ENCODE data around the gene KBTBD8. TPM values are rescaled to one million over a fixed set of nuclear protein-coding genes. Genes with fewer than 3 reads are reported as not detected.

Gene KBTBD8
- total RNA-seq, 4 donors from 2014 or later = 0.54 to 1.2 (median 1.00) TPM

- DNase-seq = no peak
- Histone ChIP-seq H3K27me3 (peaks cover 3% of the 10 kb centered on the region), H3K4me3 (replicated peaks in 1 of 3) (no peak overlapping the region), H3K9me3 (no peaks in the 10 kb centered on the region), H3K27ac (no peak overlapping the region), H3K4me1 (peaks cover 0 to 9% of the 10 kb centered on the region in 2 donors), H3K36me3 (no peaks in the 10 kb centered on the region)
- intact Hi-C loops (cut with DNase I) = no loop called here
- 75 to 83% methylated on average over 1 of the region's 1 CpG for WGBS, 2 donors
- TF ChIP-seq POLR2A (IDR thresholded peaks at IDR 0.05) = no peak
- TF ChIP-seq, protein P1, sequence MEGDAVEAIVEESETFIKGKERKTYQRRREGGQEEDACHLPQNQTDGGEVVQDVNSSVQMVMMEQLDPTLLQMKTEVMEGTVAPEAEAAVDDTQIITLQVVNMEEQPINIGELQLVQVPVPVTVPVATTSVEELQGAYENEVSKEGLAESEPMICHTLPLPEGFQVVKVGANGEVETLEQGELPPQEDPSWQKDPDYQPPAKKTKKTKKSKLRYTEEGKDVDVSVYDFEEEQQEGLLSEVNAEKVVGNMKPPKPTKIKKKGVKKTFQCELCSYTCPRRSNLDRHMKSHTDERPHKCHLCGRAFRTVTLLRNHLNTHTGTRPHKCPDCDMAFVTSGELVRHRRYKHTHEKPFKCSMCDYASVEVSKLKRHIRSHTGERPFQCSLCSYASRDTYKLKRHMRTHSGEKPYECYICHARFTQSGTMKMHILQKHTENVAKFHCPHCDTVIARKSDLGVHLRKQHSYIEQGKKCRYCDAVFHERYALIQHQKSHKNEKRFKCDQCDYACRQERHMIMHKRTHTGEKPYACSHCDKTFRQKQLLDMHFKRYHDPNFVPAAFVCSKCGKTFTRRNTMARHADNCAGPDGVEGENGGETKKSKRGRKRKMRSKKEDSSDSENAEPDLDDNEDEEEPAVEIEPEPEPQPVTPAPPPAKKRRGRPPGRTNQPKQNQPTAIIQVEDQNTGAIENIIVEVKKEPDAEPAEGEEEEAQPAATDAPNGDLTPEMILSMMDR (IDR thresholded peaks at IDR 0.05) = no peak
Measured at GRCh38 chr3:66994588-66994987, 3.5 kb upstream of the KBTBD8 start.

DNA sequence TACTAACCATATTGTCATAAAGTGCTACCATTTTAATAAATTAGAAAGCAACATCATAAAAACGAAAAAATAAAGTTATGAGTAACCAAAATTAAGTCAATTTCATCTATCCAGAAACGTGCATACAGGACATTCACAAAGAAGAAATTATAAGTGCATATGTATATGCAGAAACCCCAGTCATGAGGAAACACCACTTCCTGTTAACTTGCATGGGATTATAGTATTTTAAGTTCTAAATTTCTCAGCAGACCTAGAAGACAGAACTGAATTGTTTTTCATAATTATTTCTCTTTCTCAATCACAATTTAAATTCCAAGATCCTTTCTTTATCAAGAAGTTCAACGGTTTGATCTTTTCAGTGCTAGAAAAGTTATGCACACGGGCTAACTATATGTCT lies 1.4 kb upstream of the KBTBD8 start:
- intact Hi-C loops (cut with DNase I) = no loop called here
- Histone ChIP-seq H3K9me3 (no peaks in the 10 kb centered on the region), H3K27ac (no peak overlapping the region), H3K4me3 (replicated peaks in 1 of 3) (no peak overlapping the region), H3K4me1 (peaks cover 0 to 9% of the 10 kb centered on the region in 2 donors), H3K27me3 (peaks cover 3% of the 10 kb centered on the region), H3K36me3 (no peaks in the 10 kb centered on the region)
- 58 to 61% methylated on average over 4 of the region's 4 CpGs for WGBS, 2 donors
- no peak for TF ChIP-seq POLR2A (IDR thresholded peaks at IDR 0.05)
- TF ChIP-seq, protein P1 (IDR thresholded peaks at IDR 0.05) = no peak
- DNase-seq = no peak

DNA sequence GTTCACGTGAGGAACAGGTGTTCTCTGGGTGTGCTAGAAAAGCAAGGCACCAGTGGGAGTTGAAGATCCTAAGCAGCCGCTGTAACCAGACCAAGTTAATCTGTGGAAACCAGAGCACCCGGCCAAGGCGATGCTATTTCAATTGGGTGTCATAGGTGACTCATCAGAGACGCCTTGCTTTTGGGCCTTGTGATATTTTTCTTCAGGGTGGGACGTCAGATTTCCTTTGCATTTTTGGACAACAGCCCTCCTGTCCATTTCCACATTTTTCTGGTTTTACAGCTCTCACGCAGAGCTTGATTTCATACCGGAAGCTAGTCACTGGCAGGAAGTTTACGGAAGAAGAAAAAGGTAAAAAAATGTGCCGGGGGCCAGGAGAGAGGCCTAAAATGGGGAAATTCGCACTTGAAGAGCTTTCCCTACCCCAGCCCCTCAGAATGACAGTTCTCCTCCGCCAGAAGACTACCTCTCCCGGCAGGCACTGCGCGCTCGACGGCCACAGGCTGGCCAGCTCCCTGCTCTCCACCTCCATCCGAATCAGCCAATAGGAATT lies 471 bp upstream of the KBTBD8 start:
- Histone ChIP-seq H3K27ac (no peak overlapping the region), H3K4me3 (replicated peaks in 1 of 3) (peak overlapping the region in 1 of 3 donors; percentile 84), H3K4me1 (peaks cover 0 to 9% of the 10 kb centered on the region in 2 donors), H3K9me3 (no peaks in the 10 kb centered on the region), H3K36me3 (no peaks in the 10 kb centered on the region), H3K27me3 (peaks cover 3% of the 10 kb centered on the region)
- intact Hi-C loops (cut with DNase I) = no loop called here
- 8 to 12% methylated on average over 15 to 18 of the region's 18 CpGs for WGBS, 2 donors
- TF ChIP-seq POLR2A (IDR thresholded peaks at IDR 0.05) = no peak
- TF ChIP-seq, protein P1 (IDR thresholded peaks at IDR 0.05) = no peak
- peak in 1 of 2 donors; percentile 13 for DNase-seq

DNA sequence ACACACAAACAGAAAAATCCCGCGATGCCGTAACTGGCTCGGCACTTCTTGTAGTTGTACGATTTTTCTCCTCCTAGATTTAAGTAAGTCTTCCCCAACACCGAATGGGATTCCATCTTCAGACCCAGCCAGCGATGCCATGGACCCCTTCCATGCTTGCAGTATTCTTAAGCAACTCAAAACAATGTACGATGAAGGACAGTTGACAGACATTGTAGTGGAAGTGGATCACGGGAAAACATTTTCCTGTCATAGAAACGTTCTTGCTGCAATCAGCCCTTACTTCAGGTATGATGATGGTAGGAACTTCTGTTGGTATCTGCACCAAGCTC lies 763 bp downstream of the KBTBD8 start:
- H3K9me3 ChIP-seq = no peaks in the 10 kb centered on the region
- intact Hi-C loops (cut with DNase I) = no loop called here
- 3 to 5% methylated on average over 10 of the region's 10 CpGs for WGBS, 2 donors
- no peaks in the 10 kb centered on the region for H3K36me3 ChIP-seq
- peaks cover 0 to 9% of the 10 kb centered on the region in 2 donors for H3K4me1 ChIP-seq
- no peak for DNase-seq
- no peak overlapping the region for H3K27ac ChIP-seq
- TF ChIP-seq POLR2A (IDR thresholded peaks at IDR 0.05) = no peak
- TF ChIP-seq, protein P1 (IDR thresholded peaks at IDR 0.05) = no peak
- peak overlapping the region in 2 of 3 donors; percentile 84 to 92 for H3K4me3 ChIP-seq (replicated peaks in 1 of 3)
- H3K27me3 ChIP-seq = peaks cover under 1% of the 10 kb centered on the region

DNA sequence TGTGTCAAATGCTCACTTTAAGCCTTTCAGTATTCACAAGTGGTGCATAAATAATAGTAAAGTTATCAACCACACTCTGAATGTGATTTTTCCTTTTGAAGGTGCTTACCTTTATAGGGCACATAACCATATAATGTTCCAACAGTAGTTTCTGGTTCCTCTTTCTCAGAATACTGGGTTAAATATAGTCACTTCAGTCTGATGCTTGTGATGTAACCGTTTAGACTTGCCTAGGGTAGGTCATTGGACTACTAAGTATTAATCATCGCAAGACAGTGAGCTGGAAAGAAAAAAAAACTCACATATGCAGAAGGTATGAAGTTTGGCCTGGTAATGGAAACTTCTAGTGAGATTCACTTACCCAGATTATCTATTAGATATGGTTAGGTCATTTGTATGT lies 1.9 kb downstream of the KBTBD8 start:
- no peak for DNase-seq
- no peaks in the 10 kb centered on the region for H3K27me3 ChIP-seq
- H3K27ac ChIP-seq = no peak overlapping the region
- no peaks in the 10 kb centered on the region for H3K36me3 ChIP-seq
- TF ChIP-seq POLR2A (IDR thresholded peaks at IDR 0.05) = no peak
- TF ChIP-seq, protein P1 (IDR thresholded peaks at IDR 0.05) = no peak
- peaks cover 0 to 9% of the 10 kb centered on the region in 2 donors for H3K4me1 ChIP-seq
- no peaks in the 10 kb centered on the region for H3K9me3 ChIP-seq
- H3K4me3 ChIP-seq (replicated peaks in 1 of 3) = no peak overlapping the region
- intact Hi-C loops (cut with DNase I) = no loop called here
- WGBS, 2 donors = 87 to 93% methylated on average over 2 of the region's 2 CpGs
